ENCODE results near the gene FMN1.
"Not testable (repeated sequence)": the region's sequence is repeated elsewhere in the genome, so short reads cannot be mapped to it uniquely, and the experiment has no call there.

The FMN1 gene

GRCh38 chr15:32853592-32853991 is 340.9 kb downstream of the FMN1 start:
- DNase-seq (ENCODE audit: low spot score) = peak; percentile 26

GRCh38 chr15:32852771-32853170 is 341.7 kb downstream of the FMN1 start:
- no peak for DNase-seq (ENCODE audit: low spot score)

- no peak for DNase-seq (ENCODE audit: low spot score)
These were observed 342.5 kb downstream of the FMN1 start for GRCh38 chr15:32852017-32852416.

GRCh38 chr15:32851572-32851971 is 342.9 kb downstream of the FMN1 start:
- DNase-seq (ENCODE audit: low spot score) = no peak

- no peak for DNase-seq (ENCODE audit: low spot score)
These were observed 344.5 kb downstream of the FMN1 start for GRCh38 chr15:32849769-32850668.

GRCh38 chr15:32846671-32847070 is 347.8 kb downstream of the FMN1 start:
- not testable (repeated sequence) for DNase-seq (ENCODE audit: low spot score)

GRCh38 chr15:32844118-32844711 is 350.3 kb downstream of the FMN1 start:
- DNase-seq (ENCODE audit: low spot score) = peak; percentile 41

- no peak for DNase-seq (ENCODE audit: low spot score)
These were observed 351.2 kb downstream of the FMN1 start for GRCh38 chr15:32843219-32843815.

GRCh38 chr15:32842081-32842480 is 352.4 kb downstream of the FMN1 start:
- no peak for DNase-seq (ENCODE audit: low spot score)

- DNase-seq (ENCODE audit: low spot score) = no peak
These were observed 353.8 kb downstream of the FMN1 start for GRCh38 chr15:32840507-32841245.

- DNase-seq (ENCODE audit: low spot score) = no peak
These were observed 355.7 kb downstream of the FMN1 start for GRCh38 chr15:32838820-32839219.

- no peak for DNase-seq (ENCODE audit: low spot score)
These were observed 356.2 kb downstream of the FMN1 start for GRCh38 chr15:32838338-32838737.

GRCh38 chr15:32837935-32838334 is 356.6 kb downstream of the FMN1 start:
- no peak for DNase-seq (ENCODE audit: low spot score)

- DNase-seq (ENCODE audit: low spot score) = no peak
These were observed 360.4 kb downstream of the FMN1 start for GRCh38 chr15:32834156-32834555.

GRCh38 chr15:32833379-32833821 is 361.1 kb downstream of the FMN1 start:
- no peak for DNase-seq (ENCODE audit: low spot score)

GRCh38 chr15:32831485-32831884 is 363.0 kb downstream of the FMN1 start:
- no peak for DNase-seq (ENCODE audit: low spot score)

- DNase-seq (ENCODE audit: low spot score) = no peak
These were observed 364.3 kb downstream of the FMN1 start for GRCh38 chr15:32830241-32830640.

- DNase-seq (ENCODE audit: low spot score) = no peak
These were observed 365.1 kb downstream of the FMN1 start for GRCh38 chr15:32829436-32829835.

- no peak for DNase-seq (ENCODE audit: low spot score)
These were observed 365.9 kb downstream of the FMN1 start for GRCh38 chr15:32828507-32829186.

- no peak for DNase-seq (ENCODE audit: low spot score)
These were observed 367.8 kb downstream of the FMN1 start for GRCh38 chr15:32826685-32827084.

- no peak for DNase-seq (ENCODE audit: low spot score)
These were observed 369.3 kb downstream of the FMN1 start for GRCh38 chr15:32825219-32825618.

GRCh38 chr15:32824777-32825176 is 369.7 kb downstream of the FMN1 start:
- no peak for DNase-seq (ENCODE audit: low spot score)
